ENCODE results near the gene IL17C.

The IL17C gene

GRCh38 chr16:88635671-88636319, 2.6 kb upstream of the IL17C start:
- TF ChIP-seq CTCF (IDR thresholded peaks at IDR 0.05; ENCODE audit: low read depth, low read length, missing control alignments), result no peak
- in situ Hi-C loops (cut with HindIII; ENCODE audit: low sequenced_read_pairs), result no loop called here
- no peak for DNase-seq (ENCODE audit: low read depth)
- H3K4me3 ChIP-seq (ENCODE audit: low read depth, low read length), result no peak overlapping the region

GRCh38 chr16:88636488-88637265, 1.7 kb upstream of the IL17C start:
- TF ChIP-seq CTCF (IDR thresholded peaks at IDR 0.05; ENCODE audit: low read depth, low read length, missing control alignments), result no peak

GRCh38 chr16:88639231-88640038, 1.1 kb downstream of the IL17C start:
- DNase-seq (ENCODE audit: low read depth), result no peak
- TF ChIP-seq CTCF (IDR thresholded peaks at IDR 0.05; ENCODE audit: low read depth, low read length, missing control alignments), result no peak
- H3K4me3 ChIP-seq (ENCODE audit: low read depth, low read length), result no peak overlapping the region
- in situ Hi-C loops (cut with HindIII; ENCODE audit: low sequenced_read_pairs), result no loop called here

More at GRCh38 chr16:88636488-88637265, 1.7 kb upstream of the IL17C start:
- H3K4me3 ChIP-seq (ENCODE audit: low read depth, low read length), result no peak overlapping the region
- in situ Hi-C loops (cut with HindIII; ENCODE audit: low sequenced_read_pairs), result no loop called here
- DNase-seq (ENCODE audit: low read depth), result no peak

- in situ Hi-C loops (cut with HindIII; ENCODE audit: low sequenced_read_pairs), result no loop called here
- no peak for DNase-seq (ENCODE audit: low read depth)
- H3K4me3 ChIP-seq (ENCODE audit: low read depth, low read length), result no peak overlapping the region
- no peak for TF ChIP-seq CTCF (IDR thresholded peaks at IDR 0.05; ENCODE audit: low read depth, low read length, missing control alignments)
Observed at GRCh38 chr16:88640039-88640495, 1.7 kb downstream of the IL17C start.

- TF ChIP-seq CTCF (IDR thresholded peaks at IDR 0.05; ENCODE audit: low read depth, low read length, missing control alignments), result no peak
- DNase-seq (ENCODE audit: low read depth), result no peak
- no peak overlapping the region for H3K4me3 ChIP-seq (ENCODE audit: low read depth, low read length)
- in situ Hi-C loops (cut with HindIII; ENCODE audit: low sequenced_read_pairs), result no loop called here
Observed at GRCh38 chr16:88640498-88641247, 2.3 kb downstream of the IL17C start.
